Measurements from ENCODE around the gene FAM13A. TPM values are rescaled to one million over a fixed set of nuclear protein-coding genes. Genes with fewer than 3 reads are reported as not detected.

The FAM13A gene
- total RNA-seq, 4 donors from 2014 or later, result 157 to 327 (median 202) TPM

DNA sequence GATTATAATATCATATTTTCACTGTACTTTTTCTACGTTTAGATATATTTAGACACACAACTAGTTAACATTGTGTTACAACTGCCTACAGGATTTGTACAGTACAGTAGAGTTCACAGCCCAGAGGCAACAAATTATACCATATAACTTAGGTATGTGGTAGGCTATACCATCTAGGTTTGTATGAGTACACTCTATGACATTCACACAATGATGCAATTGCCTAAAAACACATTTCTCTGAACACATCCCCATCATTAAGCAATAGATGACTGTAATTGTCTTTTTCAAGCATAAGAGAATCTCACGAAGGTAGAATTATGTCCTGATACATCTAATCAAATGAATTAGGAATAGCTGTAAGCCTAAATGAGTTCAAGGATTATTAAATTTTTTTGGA, 42.0 kb upstream of the FAM13A start:
- Histone ChIP-seq H3K9me3 (no peaks in the 10 kb centered on the region), H3K4me3 (replicated peaks in 1 of 3) (no peak overlapping the region), H3K36me3 (no peaks in the 10 kb centered on the region), H3K4me1 (no peaks in the 10 kb centered on the region), H3K27ac (no peak overlapping the region), H3K27me3 (no peaks in the 10 kb centered on the region)
- intact Hi-C loops (cut with DNase I), result no loop called here
- 87% methylated on average over 2 of the region's 2 CpGs for WGBS, 2 donors
- TF ChIP-seq CTCF (IDR thresholded peaks at IDR 0.05) (no peak), POLR2A (IDR thresholded peaks at IDR 0.05) (no peak)
- no peak for DNase-seq

GRCh38 chr4:89078300-89078699, 21.3 kb upstream of the FAM13A start:
- 93 to 95% methylated on average over 1 of the region's 1 CpG for WGBS, 2 donors
- intact Hi-C loops (cut with DNase I), result no loop called here
- Histone ChIP-seq H3K27me3 (no peaks in the 10 kb centered on the region), H3K36me3 (no peaks in the 10 kb centered on the region), H3K4me1 (no peaks in the 10 kb centered on the region), H3K9me3 (no peaks in the 10 kb centered on the region), H3K27ac (no peak overlapping the region), H3K4me3 (replicated peaks in 1 of 3) (no peak overlapping the region)
- no peak for DNase-seq
- no peak for TF ChIP-seq CTCF (IDR thresholded peaks at IDR 0.05)
- TF ChIP-seq POLR2A (IDR thresholded peaks at IDR 0.05), result no peak

DNA sequence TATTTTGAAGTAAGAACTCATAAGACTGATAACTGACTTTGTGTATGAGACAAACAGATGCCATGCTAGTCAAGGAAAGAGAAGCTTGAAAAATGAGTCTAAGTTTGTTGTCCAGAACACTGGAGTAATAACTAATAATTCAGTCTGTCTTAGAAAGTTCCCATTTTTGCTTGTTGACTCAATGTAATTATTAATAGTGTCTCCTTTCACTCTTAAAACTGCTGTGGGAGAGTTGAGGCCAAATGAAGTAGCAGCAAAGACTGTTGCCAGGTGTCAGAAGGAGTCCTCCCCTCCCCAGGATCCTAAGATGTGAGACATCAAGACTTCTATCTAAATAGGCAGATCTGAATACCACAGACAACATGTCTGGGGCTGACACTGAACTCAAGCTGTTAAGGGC, 20.8 kb upstream of the FAM13A start:
- Histone ChIP-seq H3K4me3 (replicated peaks in 1 of 3) (no peak overlapping the region), H3K36me3 (no peaks in the 10 kb centered on the region), H3K27me3 (no peaks in the 10 kb centered on the region), H3K4me1 (no peaks in the 10 kb centered on the region), H3K27ac (no peak overlapping the region), H3K9me3 (no peaks in the 10 kb centered on the region)
- intact Hi-C loops (cut with DNase I), result no loop called here
- no peak for DNase-seq
- TF ChIP-seq CTCF (IDR thresholded peaks at IDR 0.05) (no peak), POLR2A (IDR thresholded peaks at IDR 0.05) (no peak)

DNA sequence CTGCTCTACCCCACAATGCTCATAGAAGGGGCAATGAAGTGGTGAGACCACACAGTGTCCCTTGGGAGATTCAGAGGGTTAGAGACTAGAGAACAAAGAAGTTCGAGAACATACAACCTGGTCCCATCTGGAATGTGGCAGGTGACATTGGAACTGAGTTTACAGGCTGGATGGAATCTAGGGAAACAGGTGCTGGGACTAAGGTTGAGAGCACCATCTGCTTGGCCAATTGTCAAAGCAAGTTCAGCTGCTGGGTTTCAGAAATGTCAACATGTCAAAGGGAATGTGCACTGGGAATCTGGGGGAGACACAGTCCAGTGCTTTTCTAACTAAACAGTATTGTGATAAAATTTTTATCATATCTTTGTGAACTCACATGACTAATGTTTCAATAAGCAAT, 15.9 kb upstream of the FAM13A start:
- H3K4me1 ChIP-seq, result no peaks in the 10 kb centered on the region
- no peak overlapping the region for H3K4me3 ChIP-seq (replicated peaks in 1 of 3)
- H3K27me3 ChIP-seq, result no peaks in the 10 kb centered on the region
- peak in 1 of 2 donors; percentile 12 for DNase-seq
- H3K27ac ChIP-seq, result no peak overlapping the region
- H3K9me3 ChIP-seq, result no peaks in the 10 kb centered on the region
- TF ChIP-seq CTCF (IDR thresholded peaks at IDR 0.05) (no peak), POLR2A (IDR thresholded peaks at IDR 0.05) (no peak)
- intact Hi-C loops (cut with DNase I), result no loop called here
- 75 to 89% methylated on average over 1 of the region's 1 CpG for WGBS, 2 donors
- no peaks in the 10 kb centered on the region for H3K36me3 ChIP-seq

- intact Hi-C loops (cut with DNase I), result no loop called here
- 93 to 95% methylated on average over 3 of the region's 3 CpGs for WGBS, 2 donors
- Histone ChIP-seq H3K9me3 (no peaks in the 10 kb centered on the region), H3K4me3 (replicated peaks in 1 of 3) (no peak overlapping the region), H3K27me3 (no peaks in the 10 kb centered on the region), H3K36me3 (no peaks in the 10 kb centered on the region), H3K4me1 (no peaks in the 10 kb centered on the region), H3K27ac (no peak overlapping the region)
- no peak for DNase-seq
- TF ChIP-seq POLR2A (IDR thresholded peaks at IDR 0.05) (no peak), CTCF (IDR thresholded peaks at IDR 0.05) (no peak)
Observed at GRCh38 chr4:89071311-89071710, 14.3 kb upstream of the FAM13A start.
